Esophagus squamous epithelium (tissue), 4 donors: ENCODE results near the gene WBP1.

Experiments
- POLR2A ChIP-seq, 4 donors: fragments of 450-650 bp; IDR thresholded peaks; one replicate each; pipeline ENCODE4 v1.6.1; 2017; ENCODE audit warnings: antibody characterized with exemption in 4 of 4, mild to moderate bottlenecking in 4 of 4, moderate library complexity in 3 of 4
- TF ChIP-seq, protein P1 (sequence below), 6 experiments: fragments of 450-650 bp in 4 of 6; fragments of 200-600 bp in 2 of 6; sonication (generic) in 2 of 6; IDR thresholded peaks; one replicate each; pipeline ENCODE4 v1.5.1; 2016 to 2019; ENCODE audit warnings: antibody characterized with exemption in 6 of 6, mild to moderate bottlenecking in 4 of 6, moderate library complexity in 4 of 6

DNA sequence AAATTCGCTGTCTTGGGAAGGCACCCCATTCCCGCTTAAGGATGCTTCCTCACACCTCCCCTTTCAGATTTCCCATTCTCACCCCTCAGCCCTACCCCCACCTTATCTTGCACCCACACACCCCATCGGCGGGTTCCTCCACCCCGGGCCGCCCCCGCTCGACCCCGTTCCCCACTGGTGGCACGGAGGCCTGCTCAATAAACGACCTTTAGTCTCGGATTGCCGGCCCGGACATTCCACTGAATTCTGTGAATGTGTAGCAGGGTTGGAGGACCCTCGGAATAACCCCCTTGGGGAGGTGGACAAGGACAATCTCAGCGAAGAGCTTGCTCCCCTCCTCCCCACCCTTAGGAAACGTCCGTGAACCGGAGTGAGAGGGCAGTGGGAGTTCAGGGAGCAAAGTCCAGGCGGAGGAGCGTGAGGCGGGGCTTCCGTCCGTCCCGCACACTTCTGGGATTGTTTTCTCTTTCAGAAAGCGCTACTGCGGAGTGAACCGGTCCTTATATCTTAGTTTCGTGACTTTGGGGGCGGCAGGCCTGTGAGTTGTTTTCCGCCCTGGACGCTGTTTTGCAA, 44.0 kb downstream of the WBP1 start:
- no peak for TF ChIP-seq POLR2A (IDR thresholded peaks at IDR 0.05)
- TF ChIP-seq, protein P1, sequence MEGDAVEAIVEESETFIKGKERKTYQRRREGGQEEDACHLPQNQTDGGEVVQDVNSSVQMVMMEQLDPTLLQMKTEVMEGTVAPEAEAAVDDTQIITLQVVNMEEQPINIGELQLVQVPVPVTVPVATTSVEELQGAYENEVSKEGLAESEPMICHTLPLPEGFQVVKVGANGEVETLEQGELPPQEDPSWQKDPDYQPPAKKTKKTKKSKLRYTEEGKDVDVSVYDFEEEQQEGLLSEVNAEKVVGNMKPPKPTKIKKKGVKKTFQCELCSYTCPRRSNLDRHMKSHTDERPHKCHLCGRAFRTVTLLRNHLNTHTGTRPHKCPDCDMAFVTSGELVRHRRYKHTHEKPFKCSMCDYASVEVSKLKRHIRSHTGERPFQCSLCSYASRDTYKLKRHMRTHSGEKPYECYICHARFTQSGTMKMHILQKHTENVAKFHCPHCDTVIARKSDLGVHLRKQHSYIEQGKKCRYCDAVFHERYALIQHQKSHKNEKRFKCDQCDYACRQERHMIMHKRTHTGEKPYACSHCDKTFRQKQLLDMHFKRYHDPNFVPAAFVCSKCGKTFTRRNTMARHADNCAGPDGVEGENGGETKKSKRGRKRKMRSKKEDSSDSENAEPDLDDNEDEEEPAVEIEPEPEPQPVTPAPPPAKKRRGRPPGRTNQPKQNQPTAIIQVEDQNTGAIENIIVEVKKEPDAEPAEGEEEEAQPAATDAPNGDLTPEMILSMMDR (IDR thresholded peaks at IDR 0.05): no peak
